HEK293T (cell line): ENCODE measurements around the gene LCN1.

ENCODE experiments used
- BHLHE40 ChIP-seq: fragments of 450-650 bp; IDR thresholded peaks from 2 replicates; pipeline ENCODE4 v1.6.1; 2016; ENCODE audit warnings: mild to moderate bottlenecking, moderate library complexity, borderline replicate concordance
- FOXA1 ChIP-seq: fragments of 450-650 bp; IDR thresholded peaks from 2 replicates; pipeline ENCODE4 v1.6.1; 2016; ENCODE audit warnings: mild to moderate bottlenecking
- SUZ12 ChIP-seq: fragments of 450-650 bp; IDR thresholded peaks from 2 replicates; pipeline ENCODE4 v1.6.1; 2016; ENCODE audit warnings: mild to moderate bottlenecking
- ZNF384 ChIP-seq: fragments of 450-650 bp; IDR thresholded peaks from 2 replicates; pipeline ENCODE4 v1.6.1; 2016

GRCh38 chr9:135565636-135566035 is 44.4 kb downstream of the LCN1 start:
- TF ChIP-seq SUZ12 (no peak), BHLHE40 (no peak), FOXA1 (no peak), ZNF384 (no peak)
